Right renal pelvis (tissue), 4 donors: ENCODE results near the gene CHST7. TPM values are rescaled to one million over a fixed set of nuclear protein-coding genes. Genes with fewer than 3 reads are reported as not detected.

Experiments
- DNase-seq, 4 donors: peaks; one replicate each; pipeline ENCODE4 v3.0.0-alpha.2; 2013; ENCODE audit warnings: low read depth in 4 of 4, low spot score in 3 of 4, missing footprints in 1 of 4
- polyA plus RNA-seq, 4 donors: library from polyadenylated mRNA; unstranded; fragments of 120-200 nt; gene quantifications; one replicate each; pipeline ENCODE4 v1.2.1, GENCODE V29; 2013; ENCODE audit not compliant: insufficient read length in 4 of 4

CHST7 gene
- polyA plus RNA-seq, 4 donors, result 1.7 to 3.0 (median 2.0) TPM

DNA sequence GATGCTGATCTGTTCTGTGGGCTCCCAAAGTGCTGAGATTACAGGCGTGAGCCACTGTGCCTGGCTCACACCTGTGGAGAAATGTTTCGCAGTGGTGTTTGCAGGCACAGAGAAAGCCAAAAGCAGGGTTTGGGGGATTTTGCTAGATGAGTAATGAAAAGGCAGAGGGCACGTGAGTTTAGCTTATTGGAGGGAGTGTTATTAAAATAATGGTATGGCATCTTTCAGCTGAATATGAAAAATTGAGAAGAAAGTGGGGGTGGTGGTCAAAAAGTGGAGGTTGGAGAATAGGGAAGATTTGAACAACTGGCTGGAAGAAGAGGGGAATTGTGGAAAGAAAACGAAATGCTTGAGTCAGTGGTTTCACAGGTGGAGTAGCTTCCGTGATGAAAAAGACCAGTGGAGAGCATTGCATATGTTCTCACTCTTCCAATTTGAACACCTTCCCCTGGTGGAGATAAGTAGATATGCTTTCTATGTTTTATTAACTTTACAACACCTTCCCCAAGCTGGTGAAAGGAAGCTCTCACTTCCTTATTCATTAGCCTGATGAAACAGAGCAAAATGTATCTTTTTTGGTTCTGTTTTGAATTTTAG is 1.1 kb upstream of the CHST7 start:
- DNase-seq, result no peak

DNA sequence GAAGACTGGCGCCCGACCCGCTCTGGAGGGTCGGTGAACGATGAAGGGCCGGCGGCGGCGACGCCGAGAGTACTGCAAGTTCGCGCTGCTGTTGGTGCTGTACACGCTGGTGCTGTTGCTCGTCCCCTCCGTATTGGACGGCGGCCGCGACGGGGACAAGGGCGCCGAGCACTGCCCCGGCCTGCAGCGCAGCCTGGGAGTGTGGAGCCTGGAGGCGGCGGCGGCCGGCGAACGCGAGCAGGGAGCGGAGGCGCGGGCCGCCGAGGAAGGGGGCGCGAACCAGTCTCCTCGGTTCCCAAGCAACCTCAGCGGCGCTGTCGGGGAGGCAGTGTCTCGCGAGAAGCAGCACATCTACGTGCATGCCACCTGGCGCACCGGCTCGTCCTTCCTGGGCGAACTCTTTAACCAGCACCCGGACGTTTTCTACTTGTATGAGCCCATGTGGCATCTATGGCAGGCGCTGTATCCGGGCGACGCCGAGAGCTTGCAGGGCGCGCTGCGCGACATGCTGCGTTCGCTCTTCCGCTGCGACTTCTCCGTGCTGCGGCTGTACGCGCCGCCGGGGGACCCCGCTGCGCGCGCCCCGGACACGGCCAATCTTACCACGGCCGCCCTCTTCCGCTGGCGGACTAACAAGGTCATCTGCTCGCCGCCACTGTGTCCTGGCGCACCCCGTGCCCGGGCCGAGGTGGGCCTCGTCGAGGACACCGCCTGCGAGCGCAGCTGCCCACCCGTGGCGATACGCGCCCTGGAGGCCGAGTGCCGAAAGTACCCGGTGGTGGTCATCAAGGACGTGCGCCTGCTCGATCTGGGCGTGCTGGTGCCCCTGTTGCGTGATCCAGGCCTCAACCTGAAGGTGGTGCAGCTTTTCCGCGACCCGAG is 568 bp downstream of the CHST7 start:
- no peak for DNase-seq

DNA sequence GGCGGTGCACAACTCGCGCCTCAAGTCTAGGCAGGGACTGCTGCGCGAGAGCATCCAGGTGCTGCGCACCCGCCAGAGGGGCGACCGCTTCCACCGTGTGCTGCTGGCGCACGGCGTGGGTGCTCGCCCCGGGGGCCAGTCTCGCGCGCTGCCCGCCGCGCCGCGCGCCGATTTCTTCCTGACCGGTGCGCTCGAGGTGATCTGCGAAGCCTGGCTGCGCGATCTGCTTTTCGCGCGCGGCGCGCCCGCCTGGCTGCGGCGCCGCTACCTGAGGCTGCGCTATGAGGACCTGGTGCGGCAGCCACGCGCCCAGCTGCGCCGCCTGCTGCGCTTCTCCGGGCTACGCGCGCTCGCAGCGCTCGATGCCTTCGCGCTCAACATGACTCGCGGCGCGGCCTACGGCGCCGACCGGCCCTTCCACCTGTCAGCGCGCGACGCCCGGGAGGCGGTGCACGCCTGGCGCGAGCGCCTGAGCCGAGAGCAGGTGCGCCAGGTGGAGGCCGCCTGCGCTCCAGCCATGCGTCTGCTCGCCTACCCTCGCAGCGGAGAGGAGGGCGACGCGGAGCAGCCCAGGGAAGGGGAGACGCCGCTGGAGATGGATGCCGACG is 1.3 kb downstream of the CHST7 start:
- DNase-seq, result no peak

DNA sequence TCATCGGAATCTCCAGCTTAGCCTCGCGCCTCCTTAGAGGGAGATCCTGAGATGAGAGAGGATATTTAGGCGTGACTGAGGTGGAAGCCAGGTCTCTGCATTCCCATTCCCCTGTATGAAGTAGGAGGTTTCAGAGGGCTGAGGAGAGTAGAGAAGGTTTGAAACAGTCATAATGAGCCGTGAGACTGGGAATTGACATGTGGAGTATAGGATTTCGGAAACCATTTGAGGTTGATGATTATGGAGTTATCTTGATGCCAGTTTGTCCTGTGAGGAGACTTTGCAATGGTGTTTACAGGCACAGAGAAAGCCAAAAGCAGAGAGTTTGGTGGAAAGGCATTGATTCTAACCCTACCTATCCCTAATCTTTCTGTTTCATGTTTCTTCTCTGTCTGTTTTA is 2.0 kb downstream of the CHST7 start:
- no peak for DNase-seq

DNA sequence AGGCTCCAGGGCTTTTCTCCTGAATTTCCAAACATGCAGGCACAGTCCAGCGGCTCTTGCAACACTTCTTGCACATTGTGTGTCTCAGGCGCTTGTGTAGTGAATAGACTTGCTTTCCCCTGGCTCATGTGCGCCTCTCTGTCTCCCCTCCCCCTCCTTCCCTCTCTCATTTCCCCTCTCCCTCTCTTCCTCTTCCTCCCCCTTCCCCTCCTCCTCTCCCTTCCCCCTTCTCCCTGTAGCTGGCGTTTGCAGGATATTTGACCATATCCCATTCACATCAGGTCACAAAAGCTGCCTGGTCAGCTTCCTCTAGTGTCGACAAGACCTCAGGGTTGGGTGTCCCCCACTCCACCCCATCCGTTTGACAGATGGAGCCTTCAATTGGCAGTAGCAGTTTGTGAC is 2.4 kb downstream of the CHST7 start:
- no peak for DNase-seq

DNA sequence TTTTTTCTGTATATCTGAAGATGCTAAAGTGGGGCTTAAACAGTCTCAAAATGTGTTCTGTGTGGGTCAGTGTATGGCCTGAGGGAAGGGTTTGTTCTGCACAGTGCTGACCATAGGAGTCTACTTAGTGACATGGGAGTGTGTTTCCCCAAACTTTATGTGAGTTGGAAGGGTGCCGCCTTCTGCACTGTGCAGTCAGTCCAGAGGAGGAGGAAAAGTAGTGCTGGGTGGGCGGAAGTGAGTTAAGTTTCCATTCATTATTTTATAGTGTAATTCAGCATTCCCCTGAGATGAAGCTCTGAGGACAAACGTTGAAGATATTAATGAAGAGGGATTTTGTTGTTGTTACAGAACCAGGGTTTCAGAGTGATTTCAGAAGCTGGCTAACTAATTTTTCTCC is 2.9 kb downstream of the CHST7 start:
- DNase-seq, result no peak

DNA sequence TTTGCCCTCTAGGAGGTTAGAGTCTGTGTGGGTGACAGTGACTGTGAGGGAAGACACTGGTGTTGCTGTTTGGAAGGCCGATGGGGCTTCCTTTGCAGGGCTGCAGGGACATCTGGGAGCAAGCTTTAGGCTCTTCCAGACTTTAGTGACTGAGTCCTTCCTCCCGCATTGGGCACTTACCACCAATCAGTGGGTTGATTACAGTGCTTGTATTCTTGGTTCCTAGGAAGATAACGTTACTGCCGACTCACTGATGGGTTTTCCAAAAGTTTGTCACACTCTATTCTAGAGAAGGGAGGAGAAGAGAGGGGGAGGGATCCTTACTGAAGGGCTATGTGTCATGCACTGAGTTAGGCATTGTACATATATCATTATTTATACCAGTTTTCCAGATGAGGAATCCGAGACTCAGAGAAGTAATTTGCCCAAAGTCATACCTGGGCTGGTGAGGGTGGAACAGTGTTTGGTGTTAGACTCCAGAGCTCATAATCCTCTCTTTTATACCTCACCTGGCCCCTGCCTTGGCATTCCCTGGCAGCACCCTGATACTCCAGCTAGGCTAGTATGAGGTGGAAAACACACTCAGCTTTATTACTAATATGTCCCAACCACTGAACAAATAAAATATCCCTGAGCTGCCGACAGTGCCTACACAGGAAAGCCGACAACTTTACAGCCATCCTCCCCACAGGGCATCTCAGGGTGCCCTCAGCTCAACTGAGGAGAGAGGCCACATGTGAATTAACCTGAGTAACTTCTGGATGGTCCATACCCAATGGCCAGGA is 3.8 kb downstream of the CHST7 start:
- no peak for DNase-seq

DNA sequence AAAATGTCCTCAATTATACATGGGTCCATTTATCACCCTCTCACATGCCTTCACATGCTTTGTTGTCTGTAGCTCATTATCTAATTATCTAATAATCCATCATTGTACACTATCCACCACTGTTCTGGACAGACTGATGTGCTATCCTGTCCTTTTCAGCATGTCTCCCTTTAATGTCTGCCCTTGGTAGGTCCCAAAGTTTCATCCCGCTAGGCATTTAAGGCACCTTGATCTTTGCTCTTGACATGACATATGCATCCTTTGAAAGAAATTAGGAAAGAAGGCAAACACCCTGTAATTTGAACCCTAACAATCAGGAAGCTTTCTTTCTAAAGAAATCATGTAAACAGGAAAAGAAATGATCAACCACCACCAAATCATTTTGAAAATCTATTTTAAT is 5.7 kb downstream of the CHST7 start:
- DNase-seq, result no peak

DNA sequence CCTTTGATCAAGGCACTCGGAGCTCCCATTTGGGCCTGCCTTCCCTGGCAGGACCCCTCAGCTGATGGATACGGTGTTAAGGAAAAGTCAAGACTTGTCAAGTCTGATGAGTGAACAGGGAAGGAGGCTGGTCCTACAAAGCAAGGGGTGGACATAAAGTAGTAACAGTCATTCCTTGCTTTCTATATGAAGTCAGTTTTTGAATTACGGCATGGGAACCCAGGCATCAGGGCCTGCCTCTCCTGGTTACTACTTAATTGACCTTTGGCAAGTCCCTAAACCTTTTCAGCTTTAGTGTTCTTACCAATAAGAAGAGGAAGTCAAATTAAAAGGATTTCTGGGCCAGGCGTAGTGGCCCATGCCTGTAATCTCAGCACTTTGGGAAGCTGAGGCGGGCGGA is 7.0 kb downstream of the CHST7 start:
- no peak for DNase-seq

DNA sequence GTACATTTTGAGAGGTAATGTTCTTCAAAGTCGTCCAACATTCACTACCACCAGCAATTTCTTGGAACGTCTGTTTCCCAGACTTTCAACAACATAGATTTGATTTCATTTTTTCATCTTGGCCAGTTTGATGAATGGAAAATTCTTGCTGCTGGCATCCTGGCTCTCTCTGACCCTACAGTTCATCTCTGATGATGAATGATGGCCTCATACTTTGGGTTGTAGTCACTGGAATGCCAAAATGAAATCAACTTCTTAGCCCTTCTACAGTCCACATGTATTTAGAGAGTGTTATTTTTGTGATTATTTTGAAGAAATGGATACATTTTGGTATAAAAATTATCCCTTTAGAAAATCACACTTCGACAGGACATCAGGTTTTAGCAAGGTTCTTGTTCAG is 8.8 kb downstream of the CHST7 start:
- no peak for DNase-seq

DNA sequence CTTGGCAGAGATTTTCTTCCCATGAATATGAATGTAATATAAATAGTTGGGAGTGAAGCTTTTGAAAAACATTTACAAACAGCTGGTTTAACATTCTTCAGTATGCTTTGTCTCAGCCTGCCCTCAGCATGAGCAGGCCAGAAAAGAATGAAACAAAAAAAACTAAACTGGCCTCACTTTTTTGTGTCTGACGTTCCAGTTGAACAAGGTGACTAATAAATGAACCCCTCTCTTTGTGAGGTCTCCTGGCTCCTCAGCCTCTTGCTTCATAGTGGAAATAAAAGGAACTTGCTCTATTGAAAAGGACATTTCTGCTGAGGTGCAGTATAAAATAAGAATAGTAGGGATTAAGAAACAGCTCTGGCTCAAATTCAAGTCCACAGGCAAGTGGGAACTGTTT is 9.4 kb downstream of the CHST7 start:
- no peak for DNase-seq

DNA sequence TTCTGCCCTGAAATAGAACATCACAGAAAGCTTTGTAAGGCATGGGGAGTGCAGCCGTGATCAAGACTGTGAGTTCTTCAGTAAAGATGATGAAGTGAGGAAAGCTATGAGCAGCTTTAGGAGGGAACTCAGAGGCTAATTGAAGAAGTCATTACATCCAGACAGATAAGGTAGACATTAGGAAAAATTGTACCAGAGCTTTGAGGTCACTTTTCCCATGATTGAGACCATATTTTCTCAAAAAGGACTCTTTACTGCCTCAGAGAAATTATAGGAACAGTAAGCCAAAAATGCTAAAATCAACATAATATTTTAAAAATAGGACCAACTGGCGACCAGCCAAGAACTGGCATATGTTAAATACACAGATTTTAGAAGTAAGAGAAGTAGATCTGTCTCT is 11.2 kb downstream of the CHST7 start:
- DNase-seq, result no peak

DNA sequence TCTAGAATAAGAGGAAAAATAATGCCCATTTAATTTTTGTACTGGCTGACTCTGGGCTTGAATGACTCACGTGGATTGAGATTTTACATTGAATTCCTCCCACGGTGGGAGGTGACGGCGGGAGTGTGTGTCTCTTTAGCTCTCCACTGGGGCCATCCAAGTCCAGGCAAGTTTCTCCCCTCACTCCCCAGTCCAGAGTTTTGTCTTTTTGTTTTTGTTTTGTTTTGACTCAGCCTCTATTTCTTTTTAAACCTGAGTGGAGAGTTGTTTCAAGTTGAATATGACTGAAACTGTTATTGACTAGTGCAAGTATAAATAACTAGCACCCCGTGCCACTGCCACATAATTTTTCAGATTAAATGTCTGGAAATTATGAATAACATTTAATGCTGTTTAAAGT is 13.6 kb downstream of the CHST7 start:
- no peak for DNase-seq

DNA sequence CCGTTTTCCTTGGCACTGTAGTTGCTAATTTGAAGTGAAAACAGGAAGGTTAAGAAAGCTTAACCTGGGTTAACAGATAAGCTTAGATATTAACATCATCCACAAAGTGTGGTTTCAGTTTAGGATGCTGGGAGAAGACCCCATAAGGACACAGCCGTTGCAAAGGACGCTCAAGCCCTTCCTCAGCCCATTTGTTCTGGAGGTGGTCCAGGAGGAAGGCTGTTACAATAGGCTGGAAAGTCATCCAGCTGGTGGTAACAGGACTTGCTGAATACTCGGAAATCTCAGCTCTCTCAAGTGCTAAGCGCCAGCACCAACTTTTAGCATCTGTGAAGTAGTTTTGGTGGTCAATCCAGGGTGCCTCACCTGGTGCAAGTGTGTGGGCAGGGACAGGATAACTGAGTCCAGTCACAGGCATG is 14.2 kb downstream of the CHST7 start:
- DNase-seq, result no peak

DNA sequence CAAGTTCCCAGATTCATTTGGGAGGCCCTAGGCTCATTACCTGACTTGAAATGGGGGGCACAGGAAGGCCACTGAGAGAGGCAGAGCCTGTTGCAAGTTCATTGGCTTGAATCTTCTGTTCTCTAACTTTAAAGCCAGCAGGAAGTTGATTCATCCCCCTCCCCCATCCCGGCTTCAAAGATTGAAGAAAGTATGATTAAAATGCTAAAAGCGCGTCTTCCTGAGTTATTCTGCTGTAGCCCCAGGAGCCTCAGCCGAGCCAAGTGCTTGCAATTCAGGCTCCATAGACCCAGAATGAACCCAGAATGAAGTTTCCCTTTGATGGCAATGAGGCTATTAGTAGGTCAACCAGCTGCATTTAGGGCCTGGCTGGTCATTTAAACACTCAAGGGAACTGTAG is 14.7 kb downstream of the CHST7 start:
- no peak for DNase-seq

DNA sequence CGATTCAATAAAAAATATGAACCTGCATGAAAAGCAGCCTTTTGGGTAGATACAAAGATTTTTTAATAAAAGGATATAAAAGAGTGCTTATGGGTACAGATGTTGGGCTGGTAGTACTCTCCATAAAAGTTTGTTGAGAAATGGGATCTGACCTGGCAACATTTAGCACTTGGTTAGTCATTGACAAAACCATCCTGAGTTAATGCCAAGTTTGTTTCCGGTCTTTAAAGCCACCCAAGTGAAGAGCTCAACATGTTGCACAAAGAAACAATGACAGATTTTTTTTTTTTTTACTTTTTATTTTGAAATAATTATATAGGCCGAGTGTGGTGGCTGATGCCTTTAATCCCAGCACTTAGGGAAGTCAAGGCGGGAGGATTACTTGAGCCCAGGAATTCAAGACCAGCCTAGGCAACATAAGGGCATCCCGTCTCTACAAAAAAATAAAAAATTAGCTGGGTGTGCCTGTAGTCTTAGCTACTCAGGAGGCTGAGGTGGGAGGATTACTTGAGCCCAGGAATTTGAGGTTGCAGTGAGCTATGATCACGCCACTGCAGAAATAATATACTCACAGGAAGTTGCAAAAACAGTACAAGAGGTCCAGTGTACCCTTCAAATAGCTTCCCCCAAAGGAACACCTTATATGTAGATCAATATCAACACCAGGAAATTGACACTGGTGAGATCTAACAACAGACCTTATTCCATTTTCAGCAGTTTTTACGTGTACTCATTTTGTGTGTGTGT is 16.6 kb downstream of the CHST7 start:
- DNase-seq, result no peak

DNA sequence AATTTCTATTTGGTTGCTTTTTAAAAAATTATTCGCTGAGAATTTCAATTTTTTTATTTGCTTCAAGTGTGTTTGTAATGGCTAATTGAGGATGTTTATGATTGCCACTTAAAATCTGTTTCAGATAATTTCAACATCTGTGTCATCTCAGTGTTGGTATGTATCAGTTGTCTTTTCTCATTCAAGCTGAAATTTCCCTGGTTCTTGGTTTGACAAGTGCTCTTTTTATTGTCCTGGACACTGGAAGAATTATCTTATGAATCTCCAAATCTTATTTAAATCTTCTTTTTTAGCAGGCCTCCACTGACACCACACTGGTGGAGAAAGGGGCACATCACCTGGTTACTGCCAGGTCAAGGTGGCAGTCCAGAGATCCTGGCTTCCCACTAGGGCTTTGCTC is 21.5 kb downstream of the CHST7 start:
- no peak for DNase-seq

DNA sequence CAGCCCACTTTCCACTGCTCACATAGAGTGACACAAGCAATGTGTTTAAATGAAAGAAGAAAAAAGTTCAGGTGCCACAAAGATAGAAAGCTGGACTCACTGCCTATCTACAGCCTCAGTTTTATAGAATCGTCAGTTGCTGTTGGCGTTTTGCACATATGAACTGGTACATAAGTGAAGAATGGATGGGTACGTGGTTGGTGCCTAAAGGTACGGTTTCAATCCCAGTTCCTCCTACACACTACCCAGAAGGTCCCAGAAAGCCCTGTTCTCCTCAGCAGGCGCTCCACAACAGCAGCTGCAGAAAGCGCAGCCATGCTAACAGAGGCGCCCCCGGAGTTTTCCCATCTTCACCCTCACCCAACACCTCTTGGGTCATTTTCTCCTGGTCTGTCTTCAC is 23.6 kb downstream of the CHST7 start:
- no peak for DNase-seq

DNA sequence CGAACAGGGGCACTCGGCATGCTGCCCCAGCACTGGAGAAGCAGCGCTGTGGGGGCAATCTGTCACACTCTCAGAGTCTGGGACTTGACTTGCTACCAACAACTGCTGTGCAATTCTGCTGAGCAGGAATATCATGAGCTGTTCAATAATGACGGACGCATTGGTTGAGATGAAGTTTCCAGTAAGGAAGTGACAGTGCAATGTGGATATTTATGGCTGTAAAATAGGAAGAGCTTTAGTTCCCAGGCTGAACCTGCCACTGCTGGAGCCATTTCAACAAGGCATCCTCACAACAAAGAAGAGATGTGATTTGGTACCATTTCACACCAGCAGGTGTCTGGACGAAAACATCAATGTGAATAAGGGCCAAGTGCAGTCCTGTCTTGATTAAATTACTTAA is 24.2 kb downstream of the CHST7 start:
- DNase-seq, result no peak

DNA sequence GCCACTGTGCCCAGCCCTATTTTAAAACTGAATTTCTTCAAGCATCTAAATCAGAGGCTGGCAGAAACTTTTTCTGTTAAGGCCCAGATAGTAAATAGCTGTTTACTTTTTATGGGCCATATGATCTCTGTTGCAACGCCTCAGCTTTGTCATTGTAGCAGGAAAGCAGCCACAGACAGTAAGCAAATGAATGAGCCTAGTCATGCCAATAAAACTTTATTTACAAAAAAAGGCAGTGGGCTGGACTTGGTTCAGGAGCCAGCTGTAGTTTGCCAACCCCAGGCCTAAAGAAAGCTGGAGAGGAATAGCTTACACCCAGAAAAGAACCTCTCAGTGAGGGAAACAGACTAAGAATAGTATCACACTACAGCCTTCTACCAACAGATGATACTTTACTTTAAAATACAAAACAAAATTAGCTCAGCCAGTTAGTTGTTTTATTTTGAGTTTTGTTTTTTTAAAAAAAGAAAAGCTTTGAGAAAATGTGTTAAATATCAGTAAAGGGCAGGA is 25.5 kb downstream of the CHST7 start:
- DNase-seq, result no peak
